Activated gamma-delta T cell treated with Interleukin-2 at 50 U/mL for 16 hours (primary cell): ENCODE measurements around the gene RETREG2.
A peak's percentile ranks its signal among the peaks of the same experiment; 100 is the strongest.
"Not testable (repeated sequence)": the region's sequence is repeated elsewhere in the genome, so short reads cannot be mapped to it uniquely, and the experiment has no call there.

Experiments used
- DNase-seq: peaks from one replicate; pipeline ENCODE4 v3.0.0-alpha.2; 2020

RETREG2 gene

GRCh38 chr2:219198974-219199373 is 20.9 kb downstream of the RETREG2 start:
- no peak for DNase-seq

- DNase-seq = no peak
Observed at GRCh38 chr2:219199470-219200211, 21.6 kb downstream of the RETREG2 start.

- peak; percentile 41 for DNase-seq
Observed at GRCh38 chr2:219200502-219201326, 22.6 kb downstream of the RETREG2 start.

GRCh38 chr2:219201331-219201730 is 23.3 kb downstream of the RETREG2 start:
- not testable (repeated sequence) for DNase-seq

GRCh38 chr2:219204425-219205164 is 26.5 kb downstream of the RETREG2 start:
- no peak for DNase-seq

- no peak for DNase-seq
Observed at GRCh38 chr2:219205165-219205538, 27.1 kb downstream of the RETREG2 start.

GRCh38 chr2:219205981-219206327 is 27.9 kb downstream of the RETREG2 start:
- DNase-seq = no peak

- peak; percentile 95 for DNase-seq
Observed at GRCh38 chr2:219206328-219207133, 28.5 kb downstream of the RETREG2 start, which contains the start of gene ZFAND2B. Gene ZFAND2B (plus strand): TSS chr2:219206782. CDS start chr2:219206988, 206 bp downstream.

- DNase-seq = no peak
Observed at GRCh38 chr2:219207134-219207883, 29.2 kb downstream of the RETREG2 start.

- DNase-seq = no peak
Observed at GRCh38 chr2:219207884-219208740, 30.0 kb downstream of the RETREG2 start.

- no peak for DNase-seq
Observed at GRCh38 chr2:219209236-219210195, 31.4 kb downstream of the RETREG2 start.

GRCh38 chr2:219210196-219210885 is 32.3 kb downstream of the RETREG2 start:
- DNase-seq = no peak

GRCh38 chr2:219210886-219211362 is 32.8 kb downstream of the RETREG2 start:
- no peak for DNase-seq

GRCh38 chr2:219213026-219213415 is 34.9 kb downstream of the RETREG2 start:
- no peak for DNase-seq

- no peak for DNase-seq
Observed at GRCh38 chr2:219213486-219214071, 35.5 kb downstream of the RETREG2 start.

GRCh38 chr2:219214141-219214540 is 36.1 kb downstream of the RETREG2 start:
- DNase-seq = no peak

GRCh38 chr2:219214786-219215185 is 36.7 kb downstream of the RETREG2 start:
- DNase-seq = no peak

- no peak for DNase-seq
Observed at GRCh38 chr2:219215871-219216534, 37.9 kb downstream of the RETREG2 start.
